ENCODE measurements around the gene TFIP11.

TFIP11 gene

DNA sequence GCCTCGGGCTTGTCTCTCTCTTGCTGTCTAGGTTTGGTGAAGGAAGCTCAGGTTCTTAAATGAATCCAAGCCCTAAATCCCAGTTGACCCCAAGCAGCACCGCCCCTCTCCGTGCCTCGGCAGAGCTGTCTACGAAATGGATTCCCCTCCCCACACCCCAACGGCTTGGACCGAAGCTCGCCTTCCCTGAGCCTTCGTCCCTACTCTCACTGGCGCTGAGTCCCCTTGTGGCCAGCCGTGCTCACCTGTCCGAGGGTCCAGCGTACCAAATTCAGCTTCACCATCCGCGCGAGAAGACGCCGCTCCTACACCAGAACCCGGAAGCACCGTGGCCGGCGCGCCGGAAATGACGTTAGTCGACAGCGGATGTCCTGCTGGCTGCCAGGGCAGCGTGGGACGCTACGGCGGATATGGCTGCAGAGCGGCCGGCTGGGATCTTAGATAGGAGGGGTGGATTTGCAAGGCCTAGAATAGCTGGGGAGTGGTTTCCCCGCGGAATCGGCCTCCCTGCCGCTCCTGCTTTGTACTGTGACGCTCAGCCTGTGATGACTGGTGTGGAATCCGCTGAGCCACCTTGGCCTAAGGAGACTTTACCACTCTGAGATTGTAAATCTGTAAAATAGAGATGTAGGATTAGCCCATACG, at the start of gene TFIP11:
Gene TFIP11 (minus strand): TSS at position 325 of the 645 bp plus-strand sequence. CDS start 2,201 bp downstream, outside the sequence.
- DNase-seq (ENCODE audit: low read depth in 1 of 2, low spot score in 1 of 2): peak; percentile 85 to 90

DNA sequence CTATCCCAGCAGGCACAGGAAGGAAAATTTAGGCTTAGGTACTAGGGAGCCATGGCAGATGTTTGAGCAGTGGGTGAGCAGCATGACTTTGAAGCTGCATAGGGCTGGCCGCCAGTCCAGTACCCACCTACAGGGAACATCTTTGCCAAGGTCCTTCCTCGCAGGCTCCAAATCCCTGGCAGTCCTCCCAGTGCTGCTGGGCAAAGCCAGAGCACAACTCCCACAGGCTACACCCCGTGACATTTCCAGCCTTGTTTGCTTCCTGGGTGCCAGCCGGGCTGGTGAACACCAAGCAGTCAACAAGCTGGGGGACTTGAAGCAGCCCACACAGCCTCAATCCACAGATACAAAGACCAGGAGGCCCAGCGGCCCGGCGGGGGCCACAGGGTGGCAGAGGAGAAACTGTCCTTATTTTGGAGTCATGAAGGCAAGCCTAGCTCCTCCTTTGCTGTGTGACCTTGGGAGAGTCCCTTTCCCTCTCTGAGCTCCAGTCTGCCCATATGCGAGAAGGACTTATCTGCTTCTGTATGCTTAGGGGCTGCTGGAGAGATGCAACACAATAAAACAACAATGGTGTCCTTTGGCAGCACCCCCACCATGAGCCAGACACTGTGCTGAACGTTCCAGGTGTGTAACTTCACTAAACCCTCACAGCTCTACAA, 49.6 kb upstream of the TFIP11 start:
- no peak for DNase-seq (ENCODE audit: low read depth in 1 of 2, low spot score in 1 of 2)

DNA sequence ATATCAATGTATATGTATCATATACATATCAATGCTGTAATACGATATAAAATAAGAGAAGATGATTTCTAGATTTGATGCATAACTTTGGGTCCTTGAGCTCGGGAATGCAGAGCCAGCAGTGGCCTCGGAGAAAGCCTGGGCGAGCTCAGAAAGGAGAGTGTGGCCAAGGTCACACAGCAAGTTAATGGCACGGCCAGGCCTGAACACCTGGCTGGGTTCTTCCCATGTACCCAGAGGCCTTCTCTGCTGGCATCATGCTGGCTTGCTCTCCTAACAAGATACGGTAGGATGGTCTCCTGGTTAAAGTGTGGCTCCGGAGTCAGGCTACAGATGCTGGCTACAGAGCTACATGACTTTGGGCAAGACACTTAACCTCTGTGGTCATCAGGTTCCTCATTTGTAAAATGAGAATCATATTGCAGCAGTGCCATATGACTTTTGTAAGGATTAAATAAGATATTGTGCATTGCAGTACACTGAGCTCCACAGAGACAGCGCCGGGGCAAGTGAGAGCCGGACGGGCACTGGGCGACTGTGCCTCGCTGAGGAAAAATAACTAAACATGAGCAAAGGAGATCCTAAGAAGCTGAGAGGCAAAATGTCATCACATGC, 47.8 kb upstream of the TFIP11 start:
- no peak for DNase-seq (ENCODE audit: low read depth in 1 of 2, low spot score in 1 of 2)

DNA sequence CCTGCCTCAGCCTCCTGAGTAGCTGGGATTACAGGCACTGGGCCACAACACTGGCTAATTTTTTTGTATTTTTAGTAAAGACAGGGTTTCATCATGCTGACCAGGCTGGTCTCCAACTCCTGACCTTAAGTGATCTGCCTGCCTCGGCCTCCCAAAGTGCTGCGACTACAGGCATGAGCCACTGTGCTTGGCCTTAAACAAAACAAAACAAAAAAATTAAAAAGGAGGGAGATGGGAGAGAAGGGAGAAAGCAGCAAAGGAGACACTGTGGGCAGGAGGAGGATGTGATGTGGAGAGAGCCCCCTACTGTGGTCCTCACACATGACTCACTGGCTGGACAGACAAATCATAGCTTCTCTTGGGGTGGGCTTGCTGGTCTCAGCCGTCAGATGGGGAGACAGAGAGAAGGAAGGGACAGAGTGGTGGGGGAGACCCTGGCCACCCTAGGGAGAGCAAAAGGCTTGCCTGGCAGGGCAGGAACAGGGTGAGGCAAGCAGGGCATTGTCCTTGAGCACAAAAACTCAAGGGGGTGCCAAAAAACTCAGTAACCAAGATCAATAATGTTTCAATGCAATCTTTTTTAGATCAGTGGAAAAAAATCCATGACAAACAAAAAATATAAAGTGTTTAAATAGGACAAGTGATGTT, 46.1 kb upstream of the TFIP11 start:
- DNase-seq (ENCODE audit: low read depth in 1 of 2, low spot score in 1 of 2): no peak

- DNase-seq (ENCODE audit: low read depth in 1 of 2, low spot score in 1 of 2): no peak
Measured at GRCh38 chr22:26556904-26557303, 44.6 kb upstream of the TFIP11 start.

GRCh38 chr22:26555478-26555877, 43.2 kb upstream of the TFIP11 start:
- DNase-seq (ENCODE audit: low read depth in 1 of 2, low spot score in 1 of 2): no peak

DNA sequence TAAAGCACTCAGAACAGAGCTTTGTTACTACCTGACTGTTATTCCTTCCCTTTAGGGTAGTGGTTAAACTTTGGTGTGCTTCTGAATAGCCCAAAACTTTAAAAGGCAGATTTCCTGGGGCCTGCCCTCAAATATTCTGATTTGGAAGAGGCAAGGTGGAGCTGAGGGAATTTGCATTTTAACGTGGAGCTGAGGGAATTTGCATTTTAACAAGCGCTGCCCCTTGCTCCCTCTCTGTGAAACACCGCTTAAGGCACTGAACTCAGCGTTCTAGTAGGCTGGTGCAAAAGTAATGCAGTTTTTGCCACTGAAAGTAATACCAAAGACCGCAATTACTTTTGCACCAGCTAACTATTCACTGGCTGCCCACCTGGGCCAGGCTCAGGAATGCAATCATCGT, 42.7 kb upstream of the TFIP11 start:
- no peak for DNase-seq (ENCODE audit: low read depth in 1 of 2, low spot score in 1 of 2)

- no peak for DNase-seq (ENCODE audit: low read depth in 1 of 2, low spot score in 1 of 2)
Measured at GRCh38 chr22:26553056-26553752, 40.9 kb upstream of the TFIP11 start.

GRCh38 chr22:26552466-26552865, 40.2 kb upstream of the TFIP11 start:
- DNase-seq (ENCODE audit: low read depth in 1 of 2, low spot score in 1 of 2): no peak

DNA sequence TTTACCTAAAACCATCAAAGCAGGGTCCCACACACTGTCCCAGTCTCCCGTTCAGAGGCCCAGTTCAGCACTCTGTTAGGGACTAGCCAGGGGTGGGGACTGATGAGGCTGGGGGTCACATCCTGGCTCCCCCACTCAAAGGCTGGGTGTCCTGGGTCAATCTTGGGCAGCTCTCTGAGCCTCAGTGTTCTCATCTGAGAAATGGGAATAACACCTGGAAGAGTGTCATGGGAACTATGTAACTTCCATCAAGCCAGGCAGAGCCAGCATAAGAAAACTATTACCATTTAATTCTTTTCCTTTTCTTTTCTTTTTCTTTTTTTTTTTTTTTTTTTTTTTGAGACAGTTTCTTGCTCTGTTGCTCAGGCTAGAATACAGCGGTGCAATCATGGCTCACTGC, 39.3 kb upstream of the TFIP11 start:
- DNase-seq (ENCODE audit: low read depth in 1 of 2, low spot score in 1 of 2): no peak

DNA sequence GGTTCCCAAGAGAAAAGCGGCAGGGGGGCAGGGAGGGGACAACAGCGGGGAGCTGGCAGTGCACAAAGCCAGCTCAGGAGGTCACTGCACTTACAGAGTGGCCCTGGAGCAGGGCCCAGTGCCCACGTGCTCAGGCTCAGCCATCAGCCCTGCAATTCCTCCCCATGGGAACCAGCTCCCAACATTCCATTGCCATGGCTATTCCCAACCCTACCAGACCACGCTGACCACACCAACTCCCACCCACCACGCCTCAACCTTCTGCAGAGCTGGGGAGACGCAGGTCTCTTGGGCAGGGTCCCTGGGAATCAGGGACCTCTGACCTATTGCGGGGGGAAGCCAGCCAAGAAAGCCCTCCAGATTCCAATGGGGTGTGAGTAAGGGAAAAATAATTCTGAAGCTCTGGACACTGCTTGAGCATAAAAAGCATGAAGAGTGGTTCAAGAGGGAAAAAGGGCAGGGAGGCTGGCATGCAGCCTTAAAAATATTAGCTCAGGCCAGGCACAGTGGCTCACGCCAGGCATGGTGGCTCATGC, 38.3 kb upstream of the TFIP11 start:
- no peak for DNase-seq (ENCODE audit: low read depth in 1 of 2, low spot score in 1 of 2)

DNA sequence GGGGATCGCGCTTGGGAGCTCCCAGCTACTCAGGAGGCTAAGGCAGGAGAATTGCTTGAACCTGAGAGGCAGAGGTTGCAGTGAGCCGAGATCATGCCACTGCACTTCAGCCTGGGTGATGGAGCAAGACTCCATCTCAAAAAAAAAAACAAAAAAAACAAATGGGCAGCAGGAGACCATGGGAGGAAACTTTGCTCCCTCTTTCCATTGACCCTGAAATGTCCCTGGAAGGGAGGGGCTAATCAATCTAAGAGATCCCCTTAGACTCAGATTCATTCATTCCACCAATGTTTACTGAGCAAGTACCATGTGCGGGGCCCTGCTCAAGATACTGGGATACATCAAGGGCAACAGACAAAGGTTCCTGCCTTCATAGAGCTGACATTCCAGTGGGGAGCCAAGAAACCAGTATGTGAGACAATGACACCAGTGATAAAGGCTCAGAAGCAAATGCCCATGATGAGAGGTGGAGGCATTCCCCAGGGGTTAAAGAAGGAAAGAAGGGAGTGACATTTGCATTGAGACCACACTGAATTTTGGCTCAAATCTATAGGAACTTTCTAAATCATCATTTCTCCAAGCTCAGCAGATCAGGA, 37.7 kb upstream of the TFIP11 start:
- no peak for DNase-seq (ENCODE audit: low read depth in 1 of 2, low spot score in 1 of 2)

GRCh38 chr22:26548984-26549383, 36.7 kb upstream of the TFIP11 start:
- DNase-seq (ENCODE audit: low read depth in 1 of 2, low spot score in 1 of 2): no peak

DNA sequence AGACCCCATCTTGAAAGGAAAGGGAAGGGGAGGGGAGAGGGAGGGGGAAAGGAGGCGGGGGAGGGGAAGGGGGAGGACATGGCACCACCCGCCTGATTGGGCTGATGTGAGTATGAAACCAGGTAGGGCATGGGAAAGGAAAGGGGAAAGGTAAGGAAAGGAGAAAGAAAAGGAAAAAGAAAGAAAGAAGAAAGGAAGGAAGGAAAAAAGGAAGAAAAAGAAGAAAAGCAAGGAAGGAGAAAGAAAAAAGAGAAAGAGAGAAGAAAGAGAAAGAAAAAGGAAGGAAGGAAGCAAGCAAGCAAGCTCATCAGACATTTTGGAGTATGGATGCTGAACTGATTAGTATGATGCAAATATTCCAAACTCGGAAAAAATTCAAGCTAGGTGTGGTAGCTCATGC, 36.0 kb upstream of the TFIP11 start:
- no peak for DNase-seq (ENCODE audit: low read depth in 1 of 2, low spot score in 1 of 2)

DNA sequence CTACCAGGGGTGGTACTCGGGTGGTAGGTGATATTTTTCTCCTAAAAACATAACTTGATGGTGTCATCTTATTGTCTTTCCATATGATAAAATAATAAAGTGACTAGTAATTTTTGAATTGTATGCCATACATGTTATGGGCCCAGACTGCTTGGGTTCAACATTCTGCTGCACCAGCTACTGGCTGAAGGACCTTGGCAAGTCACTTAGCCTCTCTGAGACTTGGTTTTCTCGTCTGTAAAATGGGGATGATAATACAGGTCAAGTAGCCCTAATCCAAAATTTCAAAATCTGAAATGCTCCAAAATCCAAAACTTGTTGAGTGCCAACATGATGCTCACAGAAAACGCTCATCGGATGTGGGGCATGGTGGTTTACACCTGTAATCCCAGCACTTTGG, 35.6 kb upstream of the TFIP11 start:
- DNase-seq (ENCODE audit: low read depth in 1 of 2, low spot score in 1 of 2): no peak

DNA sequence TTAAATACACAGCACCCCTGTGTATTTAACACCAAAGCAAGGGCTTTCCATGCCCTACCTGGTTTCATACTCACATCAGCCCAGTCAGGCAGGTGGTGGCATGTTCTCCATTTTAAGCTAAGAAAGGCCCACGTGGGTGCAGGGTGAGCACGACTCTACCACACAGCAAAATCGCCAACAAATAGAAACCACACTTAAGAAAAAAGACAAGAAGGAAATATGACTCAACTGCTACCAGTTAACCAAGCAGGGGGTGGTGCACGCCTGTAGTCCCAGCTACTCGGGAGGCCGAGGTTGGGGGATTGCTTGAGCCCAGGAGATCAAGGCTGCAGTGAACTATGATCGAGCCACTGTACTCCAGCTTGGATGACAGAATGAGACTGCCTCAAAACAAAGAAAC, 35.2 kb upstream of the TFIP11 start:
- DNase-seq (ENCODE audit: low read depth in 1 of 2, low spot score in 1 of 2): no peak

GRCh38 chr22:26546282-26546681, 34.0 kb upstream of the TFIP11 start:
- DNase-seq (ENCODE audit: low read depth in 1 of 2, low spot score in 1 of 2): no peak

DNA sequence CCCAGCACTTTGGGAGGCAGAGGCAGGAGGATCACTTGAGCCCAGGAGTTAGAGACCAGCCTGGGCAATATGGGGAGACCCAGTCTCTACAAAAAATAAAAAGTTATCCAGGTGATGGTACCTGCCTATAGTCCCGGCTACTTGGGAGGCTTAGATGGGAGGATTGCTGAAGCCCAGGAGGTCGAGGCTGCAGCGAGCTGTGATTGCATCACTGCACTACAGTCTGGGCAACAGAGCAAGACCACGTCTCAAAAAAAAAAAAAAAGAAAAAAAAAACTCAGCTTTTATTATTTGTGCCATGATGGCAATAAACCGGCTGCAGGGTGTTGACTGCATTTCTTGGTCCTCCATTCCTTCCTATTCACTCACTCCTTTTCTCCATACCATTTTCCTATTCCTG, 33.6 kb upstream of the TFIP11 start:
- no peak for DNase-seq (ENCODE audit: low read depth in 1 of 2, low spot score in 1 of 2)

DNA sequence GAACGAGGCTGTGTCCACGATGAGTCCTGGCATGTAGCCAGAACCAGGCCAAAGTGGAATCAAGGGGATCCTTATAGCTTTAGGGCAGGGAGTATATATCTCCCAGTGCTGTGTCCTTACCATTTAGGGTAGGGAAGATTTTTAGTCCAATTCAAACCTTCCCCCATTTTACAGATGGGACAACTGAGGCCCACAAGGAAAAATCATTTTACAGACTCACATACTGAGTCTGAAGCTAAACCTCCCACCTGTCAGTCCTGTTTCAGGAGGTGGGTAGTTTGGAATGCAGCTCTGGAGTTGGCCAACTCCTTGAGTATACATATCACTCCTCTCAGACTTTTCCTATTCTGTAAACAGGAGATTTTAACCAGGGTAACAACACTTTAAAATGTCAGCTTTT, 33.1 kb upstream of the TFIP11 start:
- no peak for DNase-seq (ENCODE audit: low read depth in 1 of 2, low spot score in 1 of 2)

DNA sequence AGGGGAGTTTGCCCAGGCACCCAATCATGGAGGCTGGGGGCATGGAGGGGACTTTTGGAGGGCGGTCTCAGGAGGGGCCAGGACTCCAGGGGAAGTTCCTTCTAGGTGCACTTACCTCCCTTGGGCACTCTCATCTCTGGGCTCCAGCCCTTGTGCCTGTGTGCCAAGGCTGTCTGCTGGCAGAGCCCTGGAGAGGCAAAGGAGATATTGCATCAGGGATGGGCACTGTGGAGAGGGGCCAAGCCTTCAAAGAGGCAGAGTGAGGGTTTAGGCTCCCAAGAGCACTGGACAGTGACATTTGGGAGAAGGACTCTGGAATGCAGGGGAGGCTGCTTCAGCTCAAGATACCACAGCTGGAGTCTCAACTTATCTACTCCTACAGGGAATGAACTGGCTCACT, 32.2 kb upstream of the TFIP11 start:
- no peak for DNase-seq (ENCODE audit: low read depth in 1 of 2, low spot score in 1 of 2)

DNA sequence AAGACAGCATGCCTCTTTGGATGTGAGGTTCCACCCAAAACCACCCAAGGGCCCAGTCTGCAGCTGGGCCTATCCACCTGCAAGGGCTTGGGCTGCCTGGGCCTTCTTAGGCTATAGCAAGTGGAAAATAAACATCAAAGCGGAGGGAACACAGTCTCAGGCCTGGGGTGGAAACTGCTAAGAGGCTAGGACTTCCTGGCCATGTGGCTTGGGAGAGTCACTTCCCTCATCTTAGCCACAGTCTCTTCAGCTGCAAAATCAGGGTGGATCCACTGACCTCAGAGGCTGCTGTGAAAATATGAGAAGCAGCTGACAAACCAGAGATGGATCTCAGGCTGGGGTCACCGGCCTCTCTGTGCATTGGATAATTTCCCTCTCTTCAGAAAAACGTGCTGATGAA, 30.6 kb upstream of the TFIP11 start:
- no peak for DNase-seq (ENCODE audit: low read depth in 1 of 2, low spot score in 1 of 2)

All from activated T-helper 1 cell treated with anti-CD3 and anti-CD28 coated beads, Interleukin-2, amount 50 U/mL, for 16 hours (primary cell).